GM21825 (cell line): ENCODE data around the gene AKIRIN1.
"Not testable (repeated sequence)": the region's sequence is repeated elsewhere in the genome, so short reads cannot be mapped to it uniquely, and the experiment has no call there.

Experiments
- ATAC-seq: cut with Tn5 transposase; IDR thresholded peaks from one replicate; pipeline ENCODE4 v1.9.1; 2021; ENCODE audit warnings: mild to moderate bottlenecking, moderate library complexity; ENCODE audit not compliant: unreplicated experiment

AKIRIN1 gene

GRCh38 chr1:38990738-38991637 is at the start of gene AKIRIN1:
Gene AKIRIN1, plus strand, starts transcription at chr1:38991276. Its CDS starts 105 bp downstream, at chr1:38991381.
- peak; percentile 89 for ATAC-seq

- ATAC-seq: no peak
These were observed 49.5 kb upstream of the AKIRIN1 start, which contains the start of gene RHBDL2 for GRCh38 chr1:38941527-38942019. Gene RHBDL2, minus strand, starts transcription at chr1:38941830. Its CDS starts 22,618 bp downstream, at chr1:38919212.

GRCh38 chr1:38942664-38943428 is 48.2 kb upstream of the AKIRIN1 start:
- no peak for ATAC-seq

- no peak for ATAC-seq
These were observed 46.5 kb upstream of the AKIRIN1 start for GRCh38 chr1:38944547-38944946.

- ATAC-seq: no peak
These were observed 40.5 kb upstream of the AKIRIN1 start for GRCh38 chr1:38950553-38950952.

GRCh38 chr1:38953433-38953860 is 37.6 kb upstream of the AKIRIN1 start:
- no peak for ATAC-seq

- no peak for ATAC-seq
These were observed 32.1 kb upstream of the AKIRIN1 start for GRCh38 chr1:38958967-38959366.

- no peak for ATAC-seq
These were observed 29.0 kb upstream of the AKIRIN1 start for GRCh38 chr1:38962113-38962512.

- no peak for ATAC-seq
These were observed 28.5 kb upstream of the AKIRIN1 start for GRCh38 chr1:38962560-38962959.

GRCh38 chr1:38964140-38964548 is 26.9 kb upstream of the AKIRIN1 start:
- ATAC-seq: no peak

GRCh38 chr1:38973145-38973544 is 17.9 kb upstream of the AKIRIN1 start:
- not testable (repeated sequence) for ATAC-seq

- no peak for ATAC-seq
These were observed 17.2 kb upstream of the AKIRIN1 start for GRCh38 chr1:38973659-38974437.

GRCh38 chr1:38977399-38978244 is 13.5 kb upstream of the AKIRIN1 start:
- not testable (repeated sequence) for ATAC-seq

- ATAC-seq: not testable (repeated sequence)
These were observed 12.9 kb upstream of the AKIRIN1 start for GRCh38 chr1:38978245-38978542.

- ATAC-seq: not testable (repeated sequence)
These were observed 11.7 kb upstream of the AKIRIN1 start for GRCh38 chr1:38979380-38979779.

- no peak for ATAC-seq
These were observed 1.1 kb upstream of the AKIRIN1 start for GRCh38 chr1:38989979-38990378.

- ATAC-seq: no peak
These were observed 714 bp upstream of the AKIRIN1 start for GRCh38 chr1:38990386-38990737.

GRCh38 chr1:38991638-38992411 is 749 bp downstream of the AKIRIN1 start:
- ATAC-seq: peak; percentile 9

GRCh38 chr1:38992412-38993111 is 1.5 kb downstream of the AKIRIN1 start:
- ATAC-seq: no peak
